ENCODE results near the gene KIF13A.

GRCh38 chr6:18016133-18016532 is 28.7 kb upstream of the KIF13A start:
- no peak for TF ChIP-seq CTCF (IDR thresholded peaks at IDR 0.05)
- TF ChIP-seq POLR2A (IDR thresholded peaks at IDR 0.05) = no peak
- TF ChIP-seq POLR2AphosphoS5 (IDR thresholded peaks at IDR 0.05) = no peak

All from prostate gland (tissue), 2 donors.